ENCODE measurements around the gene EPB41L1.

Gene EPB41L1

GRCh38 chr20:36262440-36262839 lies 107.9 kb downstream of the EPB41L1 start:
- no peak overlapping the region for H3K27ac ChIP-seq (ENCODE audit: extremely low read depth, low read depth, low read length)
- ChIA-PET POLR2A (no interaction called here), CTCF (no interaction called here)
- peaks cover 0 to 2% of the 10 kb centered on the region in 2 experiments; a peak in 1 of 3 replicates for H3K36me3 ChIP-seq (ENCODE audit: control insufficient read depth in 2 of 2, insufficient read depth in 1 of 2, low read length in 2 of 2)
- no peak overlapping the region for H3K4me3 ChIP-seq (ENCODE audit: low read depth, low read length)
- no peaks in the 10 kb centered on the region for H3K9me3 ChIP-seq (ENCODE audit: control insufficient read depth, insufficient read depth, low read depth, low read length)
- H3K4me1 ChIP-seq (ENCODE audit: control insufficient read depth, insufficient read depth, low read length), result no peaks in the 10 kb centered on the region
- TF ChIP-seq ZNF174 (tag by site-specific recombination; IDR thresholded peaks at IDR 0.05) (no peak), MEIS1 (CRISPR knock-in tag; IDR thresholded peaks at IDR 0.05; ENCODE audit: borderline replicate concordance) (no peak), ZNF350 (tag by site-specific recombination; IDR thresholded peaks at IDR 0.05) (no peak), MYNN (tag by site-specific recombination; IDR thresholded peaks at IDR 0.05; ENCODE audit: borderline replicate concordance) (no peak), ZNF324 (tag by site-specific recombination; IDR thresholded peaks at IDR 0.05) (no peak), ZNF362 (tag by site-specific recombination; IDR thresholded peaks at IDR 0.05) (no peak), ZBTB11 (tag by site-specific recombination; conservative IDR thresholded peaks at IDR 0.05; ENCODE audit: low read depth) (no peak), ZNF132 (tag by site-specific recombination; IDR thresholded peaks at IDR 0.05; ENCODE audit: borderline replicate concordance) (no peak), ZSCAN23 (tag by site-specific recombination; IDR thresholded peaks at IDR 0.05) (no peak), ZBTB20 (tag by site-specific recombination; IDR thresholded peaks at IDR 0.05) (no peak), TSHZ1 (tag by site-specific recombination; IDR thresholded peaks at IDR 0.05; ENCODE audit: borderline replicate concordance) (no peak)
- TF ChIP-seq, protein P1, sequence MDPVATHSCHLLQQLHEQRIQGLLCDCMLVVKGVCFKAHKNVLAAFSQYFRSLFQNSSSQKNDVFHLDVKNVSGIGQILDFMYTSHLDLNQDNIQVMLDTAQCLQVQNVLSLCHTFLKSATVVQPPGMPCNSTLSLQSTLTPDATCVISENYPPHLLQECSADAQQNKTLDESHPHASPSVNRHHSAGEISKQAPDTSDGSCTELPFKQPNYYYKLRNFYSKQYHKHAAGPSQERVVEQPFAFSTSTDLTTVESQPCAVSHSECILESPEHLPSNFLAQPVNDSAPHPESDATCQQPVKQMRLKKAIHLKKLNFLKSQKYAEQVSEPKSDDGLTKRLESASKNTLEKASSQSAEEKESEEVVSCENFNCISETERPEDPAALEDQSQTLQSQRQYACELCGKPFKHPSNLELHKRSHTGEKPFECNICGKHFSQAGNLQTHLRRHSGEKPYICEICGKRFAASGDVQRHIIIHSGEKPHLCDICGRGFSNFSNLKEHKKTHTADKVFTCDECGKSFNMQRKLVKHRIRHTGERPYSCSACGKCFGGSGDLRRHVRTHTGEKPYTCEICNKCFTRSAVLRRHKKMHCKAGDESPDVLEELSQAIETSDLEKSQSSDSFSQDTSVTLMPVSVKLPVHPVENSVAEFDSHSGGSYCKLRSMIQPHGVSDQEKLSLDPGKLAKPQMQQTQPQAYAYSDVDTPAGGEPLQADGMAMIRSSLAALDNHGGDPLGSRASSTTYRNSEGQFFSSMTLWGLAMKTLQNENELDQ (tag by site-specific recombination; IDR thresholded peaks at IDR 0.05; ENCODE audit: low read depth), result no peak
- TF ChIP-seq, protein P2, sequence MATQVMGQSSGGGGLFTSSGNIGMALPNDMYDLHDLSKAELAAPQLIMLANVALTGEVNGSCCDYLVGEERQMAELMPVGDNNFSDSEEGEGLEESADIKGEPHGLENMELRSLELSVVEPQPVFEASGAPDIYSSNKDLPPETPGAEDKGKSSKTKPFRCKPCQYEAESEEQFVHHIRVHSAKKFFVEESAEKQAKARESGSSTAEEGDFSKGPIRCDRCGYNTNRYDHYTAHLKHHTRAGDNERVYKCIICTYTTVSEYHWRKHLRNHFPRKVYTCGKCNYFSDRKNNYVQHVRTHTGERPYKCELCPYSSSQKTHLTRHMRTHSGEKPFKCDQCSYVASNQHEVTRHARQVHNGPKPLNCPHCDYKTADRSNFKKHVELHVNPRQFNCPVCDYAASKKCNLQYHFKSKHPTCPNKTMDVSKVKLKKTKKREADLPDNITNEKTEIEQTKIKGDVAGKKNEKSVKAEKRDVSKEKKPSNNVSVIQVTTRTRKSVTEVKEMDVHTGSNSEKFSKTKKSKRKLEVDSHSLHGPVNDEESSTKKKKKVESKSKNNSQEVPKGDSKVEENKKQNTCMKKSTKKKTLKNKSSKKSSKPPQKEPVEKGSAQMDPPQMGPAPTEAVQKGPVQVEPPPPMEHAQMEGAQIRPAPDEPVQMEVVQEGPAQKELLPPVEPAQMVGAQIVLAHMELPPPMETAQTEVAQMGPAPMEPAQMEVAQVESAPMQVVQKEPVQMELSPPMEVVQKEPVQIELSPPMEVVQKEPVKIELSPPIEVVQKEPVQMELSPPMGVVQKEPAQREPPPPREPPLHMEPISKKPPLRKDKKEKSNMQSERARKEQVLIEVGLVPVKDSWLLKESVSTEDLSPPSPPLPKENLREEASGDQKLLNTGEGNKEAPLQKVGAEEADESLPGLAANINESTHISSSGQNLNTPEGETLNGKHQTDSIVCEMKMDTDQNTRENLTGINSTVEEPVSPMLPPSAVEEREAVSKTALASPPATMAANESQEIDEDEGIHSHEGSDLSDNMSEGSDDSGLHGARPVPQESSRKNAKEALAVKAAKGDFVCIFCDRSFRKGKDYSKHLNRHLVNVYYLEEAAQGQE (tag by site-specific recombination; IDR thresholded peaks at IDR 0.05), result no peak
